Measurements from ENCODE around the gene HERC2. TPM values are rescaled to one million over a fixed set of nuclear protein-coding genes. Genes with fewer than 3 reads are reported as not detected.
"Not testable (repeated sequence)": the region's sequence is repeated elsewhere in the genome, so short reads cannot be mapped to it uniquely, and the experiment has no call there.

Gene HERC2
- total and polyA plus RNA-seq, 12 donors: 24.4 to 77.0 (median 60.3) TPM

- DNase-seq (no peak), ATAC-seq (peak in 7 of 8 donors; percentile 46 to 93 (median 69))
- Histone ChIP-seq H3K4me1 (peaks cover 0 to 10% (median 0%) of the 10 kb centered on the region in 9 donors), H3K4me3 (no peak overlapping the region), H3K9me3 (no peaks in the 10 kb centered on the region), H3K27ac (no peak overlapping the region), H3K27me3 (no peaks in the 10 kb centered on the region), H3K36me3 (peaks cover 0 to 100% (median 18%) of the 10 kb centered on the region in 9 donors)
- WGBS, 2 donors: 44 to 66% methylated on average over 4 of the region's 4 CpGs
- TF ChIP-seq CTCF (IDR thresholded peaks at IDR 0.05): no peak
- intact Hi-C loops (cut with DNase I): no loop called here
Measured at GRCh38 chr15:28179270-28179669, 142.7 kb downstream of the HERC2 start.

GRCh38 chr15:28178727-28179126 is 143.3 kb downstream of the HERC2 start:
- peaks cover 0 to 100% (median 18%) of the 10 kb centered on the region in 9 donors for H3K36me3 ChIP-seq
- ATAC-seq: no peak

GRCh38 chr15:28178290-28178689 is 143.7 kb downstream of the HERC2 start:
- Histone ChIP-seq H3K9me3 (no peaks in the 10 kb centered on the region), H3K36me3 (peaks cover 0 to 100% (median 18%) of the 10 kb centered on the region in 9 donors), H3K4me1 (peaks cover 0 to 10% (median 0%) of the 10 kb centered on the region in 9 donors), H3K27me3 (no peaks in the 10 kb centered on the region), H3K4me3 (no peak overlapping the region), H3K27ac (peak overlapping the region in 2 of 10 donors; percentile 22 to 51)
- ATAC-seq (peak in 3 of 8 donors; percentile 34 to 53 (median 50)), DNase-seq (no peak)
- 74 to 76% methylated on average over 3 of the region's 3 CpGs for WGBS, 2 donors
- intact Hi-C loops (cut with DNase I): no loop called here
- no peak for TF ChIP-seq CTCF (IDR thresholded peaks at IDR 0.05)

More at GRCh38 chr15:28178727-28179126, 143.3 kb downstream of the HERC2 start:
- Histone ChIP-seq H3K27ac (peak overlapping the region in 1 of 10 donors; percentile 51), H3K9me3 (no peaks in the 10 kb centered on the region), H3K4me1 (peaks cover 0 to 10% (median 0%) of the 10 kb centered on the region in 9 donors), H3K27me3 (no peaks in the 10 kb centered on the region), H3K4me3 (no peak overlapping the region)
- intact Hi-C loops (cut with DNase I): no loop called here
- no peak for DNase-seq
- 92 to 94% methylated on average over 10 of the region's 10 CpGs for WGBS, 2 donors
- no peak for TF ChIP-seq CTCF (IDR thresholded peaks at IDR 0.05)

- H3K36me3 ChIP-seq: peaks cover 0 to 97% (median 27%) of the 10 kb centered on the region in 9 donors
- no peak for DNase-seq
- ATAC-seq: no peak
- no peak for TF ChIP-seq CTCF (IDR thresholded peaks at IDR 0.05)
- no peaks in the 10 kb centered on the region for H3K27me3 ChIP-seq
- 55 to 67% methylated on average over 3 of the region's 3 CpGs for WGBS, 2 donors
- no peak overlapping the region for H3K4me3 ChIP-seq
- no peaks in the 10 kb centered on the region for H3K9me3 ChIP-seq
- H3K27ac ChIP-seq: no peak overlapping the region
- intact Hi-C loops (cut with DNase I): no loop called here
- peaks cover 0 to 14% (median 0%) of the 10 kb centered on the region in 9 donors for H3K4me1 ChIP-seq
Measured at GRCh38 chr15:28169366-28169765, 152.6 kb downstream of the HERC2 start.

GRCh38 chr15:28168405-28169121 is 153.4 kb downstream of the HERC2 start:
- H3K27me3 ChIP-seq; DNase-seq; H3K27ac ChIP-seq; H3K9me3 ChIP-seq; H3K4me3 ChIP-seq; intact Hi-C loops (cut with DNase I): not testable (repeated sequence)
- peaks cover 0 to 97% (median 33%) of the 10 kb centered on the region in 9 donors for H3K36me3 ChIP-seq
- peak in 1 of 8 donors; percentile 39 for ATAC-seq
- 83 to 89% methylated on average over 16 of the region's 16 CpGs for WGBS, 2 donors
- H3K4me1 ChIP-seq: peaks cover 0 to 14% (median 0%) of the 10 kb centered on the region in 9 donors

Measured in heart right ventricle (tissue), 16 donors.